ENCODE results near the gene RHOC.
"Not testable (repeated sequence)": the region's sequence is repeated elsewhere in the genome, so short reads cannot be mapped to it uniquely, and the experiment has no call there.

The RHOC gene

DNA sequence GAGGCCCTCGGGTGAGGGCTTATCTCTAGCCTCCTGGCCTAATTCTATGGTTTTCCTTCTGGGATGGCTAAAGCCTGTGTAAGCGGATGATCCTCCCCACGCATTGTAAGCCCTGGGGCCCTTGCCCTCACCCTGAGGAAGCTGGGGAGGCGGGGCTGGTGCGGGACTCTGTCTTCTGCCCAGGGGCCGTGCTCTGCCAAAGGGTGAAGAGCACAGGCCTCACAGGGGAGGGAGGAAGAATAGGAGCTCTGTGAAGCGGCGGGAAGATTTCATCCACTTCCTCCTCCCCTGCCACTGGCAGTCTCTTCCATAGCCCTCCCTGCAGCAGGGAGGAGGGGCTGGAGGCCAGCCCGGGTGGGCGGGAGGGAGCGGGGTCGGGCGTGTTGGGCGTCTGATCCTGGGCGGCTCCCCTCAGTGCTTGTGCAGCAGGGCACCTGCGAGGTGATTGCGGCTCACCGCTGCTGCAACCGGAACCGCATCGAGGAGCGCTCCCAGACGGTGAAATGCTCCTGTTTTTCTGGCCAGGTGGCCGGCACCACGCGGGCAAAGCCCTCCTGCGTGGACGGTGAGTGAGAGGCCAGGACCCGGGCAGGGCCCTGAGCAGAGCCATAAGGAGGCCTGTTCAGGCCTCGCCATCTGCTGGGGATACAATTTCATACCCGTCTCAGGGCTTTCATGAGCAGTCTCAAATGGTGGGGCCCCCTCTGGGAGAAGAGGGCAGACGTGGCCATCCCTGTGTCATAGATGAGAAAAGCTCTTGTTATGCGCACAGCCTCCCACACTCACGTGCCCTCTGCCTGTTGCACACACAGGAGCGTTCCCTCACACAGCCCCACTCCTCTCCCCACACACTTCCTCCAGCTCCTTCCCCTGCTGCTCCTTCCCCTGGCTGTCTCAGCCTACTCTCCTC, 15.9 kb upstream of the RHOC start:
- TF ChIP-seq, protein P1, sequence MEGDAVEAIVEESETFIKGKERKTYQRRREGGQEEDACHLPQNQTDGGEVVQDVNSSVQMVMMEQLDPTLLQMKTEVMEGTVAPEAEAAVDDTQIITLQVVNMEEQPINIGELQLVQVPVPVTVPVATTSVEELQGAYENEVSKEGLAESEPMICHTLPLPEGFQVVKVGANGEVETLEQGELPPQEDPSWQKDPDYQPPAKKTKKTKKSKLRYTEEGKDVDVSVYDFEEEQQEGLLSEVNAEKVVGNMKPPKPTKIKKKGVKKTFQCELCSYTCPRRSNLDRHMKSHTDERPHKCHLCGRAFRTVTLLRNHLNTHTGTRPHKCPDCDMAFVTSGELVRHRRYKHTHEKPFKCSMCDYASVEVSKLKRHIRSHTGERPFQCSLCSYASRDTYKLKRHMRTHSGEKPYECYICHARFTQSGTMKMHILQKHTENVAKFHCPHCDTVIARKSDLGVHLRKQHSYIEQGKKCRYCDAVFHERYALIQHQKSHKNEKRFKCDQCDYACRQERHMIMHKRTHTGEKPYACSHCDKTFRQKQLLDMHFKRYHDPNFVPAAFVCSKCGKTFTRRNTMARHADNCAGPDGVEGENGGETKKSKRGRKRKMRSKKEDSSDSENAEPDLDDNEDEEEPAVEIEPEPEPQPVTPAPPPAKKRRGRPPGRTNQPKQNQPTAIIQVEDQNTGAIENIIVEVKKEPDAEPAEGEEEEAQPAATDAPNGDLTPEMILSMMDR (conservative IDR thresholded peaks at IDR 0.05) = no peak
- TF ChIP-seq ZFX (IDR thresholded peaks at IDR 0.05) = no peak
- H3K27ac ChIP-seq = no peak overlapping the region

DNA sequence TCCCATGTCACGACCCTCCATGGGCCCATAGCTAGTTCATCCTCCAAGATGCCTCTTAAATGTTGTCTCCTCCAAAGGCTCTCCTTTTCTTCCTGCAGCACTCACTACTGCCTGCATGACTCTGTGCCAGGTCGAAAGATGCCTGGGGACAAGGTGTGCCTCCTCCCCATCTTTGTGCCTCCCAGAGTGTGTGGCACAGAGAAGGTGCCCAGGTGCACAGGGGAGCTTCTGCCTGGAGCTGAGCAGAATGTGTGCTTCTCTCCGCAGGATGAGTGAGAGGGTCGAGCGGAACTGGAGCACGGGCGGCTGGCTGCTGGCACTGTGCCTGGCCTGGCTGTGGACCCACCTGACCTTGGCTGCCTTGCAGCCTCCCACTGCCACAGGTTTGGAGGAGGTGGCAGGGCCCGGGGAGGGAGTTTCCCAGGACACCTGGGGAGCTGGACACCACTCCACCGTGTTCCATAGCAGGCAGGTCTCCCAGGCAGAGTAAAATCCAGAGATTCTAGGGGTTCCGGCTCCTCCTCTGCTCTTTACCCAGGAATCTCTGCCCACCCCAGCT, 15.1 kb upstream of the RHOC start:
- H3K27ac ChIP-seq = no peak overlapping the region
- no peak for TF ChIP-seq ZFX (IDR thresholded peaks at IDR 0.05)
- TF ChIP-seq, protein P1 (conservative IDR thresholded peaks at IDR 0.05) = no peak

DNA sequence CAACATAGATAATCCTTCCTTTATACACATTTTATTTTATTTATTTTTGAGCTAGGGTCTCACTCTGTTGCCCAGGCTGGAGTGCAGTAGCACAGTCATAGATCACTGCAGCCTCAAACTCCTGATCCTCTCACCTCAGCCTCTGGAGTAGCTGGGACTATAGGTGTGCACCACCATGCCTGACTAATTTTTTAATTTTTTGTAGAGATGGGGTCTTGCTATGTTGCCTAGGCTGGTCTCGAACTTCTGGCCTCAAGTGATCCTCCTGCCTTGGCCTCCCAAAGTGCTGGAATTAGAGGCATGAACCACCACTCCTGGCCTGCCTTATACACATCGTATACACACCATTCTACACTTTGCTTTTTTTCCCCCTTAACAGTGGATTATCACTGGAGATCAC, 14.4 kb upstream of the RHOC start:
- not testable (repeated sequence) for H3K27ac ChIP-seq

DNA sequence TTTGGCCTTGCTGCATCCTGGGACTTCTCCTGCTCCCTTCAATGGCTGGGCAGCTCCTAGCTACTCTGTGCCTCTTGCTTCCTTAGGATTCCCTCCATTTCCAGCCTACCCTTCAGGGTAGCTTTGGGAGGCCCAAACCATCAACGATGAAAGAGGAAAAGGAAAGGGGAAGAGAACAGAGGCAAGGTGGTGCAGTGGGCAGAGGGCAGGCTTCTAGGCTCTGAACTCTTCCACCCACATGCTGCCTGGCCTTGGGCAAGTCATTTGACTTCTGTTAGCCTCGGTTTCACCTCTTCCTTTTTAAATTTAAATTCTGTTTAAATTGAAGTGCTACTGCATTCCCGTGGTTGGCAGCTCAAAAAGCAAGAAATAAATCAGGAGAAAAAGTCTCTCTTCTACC, 13.9 kb upstream of the RHOC start:
- no peak overlapping the region for H3K27ac ChIP-seq
- TF ChIP-seq ZFX (IDR thresholded peaks at IDR 0.05) = no peak
- TF ChIP-seq, protein P1 (conservative IDR thresholded peaks at IDR 0.05) = no peak

DNA sequence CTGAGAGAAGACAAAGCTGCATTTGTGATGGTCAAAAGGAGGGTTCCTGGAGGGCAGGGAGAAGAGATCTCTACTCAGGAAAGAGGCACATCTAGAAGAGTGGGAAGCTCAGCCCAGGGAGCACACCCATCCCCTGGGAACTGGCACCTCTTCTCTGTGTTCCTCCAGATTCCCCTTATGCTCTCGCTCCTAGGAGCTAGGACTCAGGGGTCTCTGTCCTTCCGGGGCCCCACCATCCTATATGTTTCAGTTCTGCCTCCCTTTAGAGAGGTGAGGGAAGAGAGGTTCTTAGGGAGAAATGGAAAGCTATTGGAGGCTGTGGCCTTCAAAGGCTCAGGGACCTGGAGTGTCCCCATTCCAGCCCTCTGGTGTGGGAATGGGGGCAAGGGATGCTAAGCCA, 12.8 kb upstream of the RHOC start:
- TF ChIP-seq, protein P1 (conservative IDR thresholded peaks at IDR 0.05) = no peak
- TF ChIP-seq ZFX (IDR thresholded peaks at IDR 0.05) = no peak
- H3K27ac ChIP-seq = no peak overlapping the region

DNA sequence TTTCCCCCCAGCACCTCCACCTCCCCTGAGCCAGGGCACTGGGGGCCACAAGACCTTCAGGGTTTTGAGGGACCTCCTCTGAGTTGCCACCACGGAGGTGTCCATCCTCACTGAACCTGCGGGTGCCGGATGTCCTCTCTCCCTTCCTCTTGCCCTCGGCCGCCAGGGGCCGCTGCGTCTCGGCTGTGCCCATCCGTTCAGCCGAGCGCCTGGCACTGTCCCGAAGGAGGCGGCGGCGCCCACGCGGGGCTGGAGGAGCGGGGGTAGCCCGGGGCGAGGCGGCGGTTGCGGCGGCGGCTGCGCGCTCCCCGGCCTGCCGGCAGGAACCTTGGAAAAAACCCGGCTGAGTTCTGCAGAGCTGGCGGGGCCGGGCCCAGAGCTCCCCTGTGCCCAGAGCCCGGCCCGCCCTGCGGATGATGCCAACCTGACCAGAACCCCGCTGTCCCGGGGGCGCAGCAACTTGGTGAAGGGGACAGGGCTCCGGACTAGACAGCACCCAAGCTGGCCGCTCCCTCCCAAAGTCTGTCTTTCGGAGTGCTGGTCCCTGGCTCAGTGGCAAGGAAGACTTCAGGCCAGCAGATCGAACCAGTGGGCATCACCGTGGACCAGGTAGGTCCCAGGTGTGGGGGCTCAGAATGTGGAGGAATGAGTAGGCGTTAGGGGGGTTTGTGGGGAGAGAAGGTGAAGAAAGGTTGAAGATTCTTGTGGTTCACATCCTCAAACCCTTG, 11.9 kb upstream of the RHOC start:
- H3K27ac ChIP-seq = no peak overlapping the region
- TF ChIP-seq ZFX (IDR thresholded peaks at IDR 0.05) = no peak
- TF ChIP-seq, protein P1 (conservative IDR thresholded peaks at IDR 0.05) = peak; percentile 98

DNA sequence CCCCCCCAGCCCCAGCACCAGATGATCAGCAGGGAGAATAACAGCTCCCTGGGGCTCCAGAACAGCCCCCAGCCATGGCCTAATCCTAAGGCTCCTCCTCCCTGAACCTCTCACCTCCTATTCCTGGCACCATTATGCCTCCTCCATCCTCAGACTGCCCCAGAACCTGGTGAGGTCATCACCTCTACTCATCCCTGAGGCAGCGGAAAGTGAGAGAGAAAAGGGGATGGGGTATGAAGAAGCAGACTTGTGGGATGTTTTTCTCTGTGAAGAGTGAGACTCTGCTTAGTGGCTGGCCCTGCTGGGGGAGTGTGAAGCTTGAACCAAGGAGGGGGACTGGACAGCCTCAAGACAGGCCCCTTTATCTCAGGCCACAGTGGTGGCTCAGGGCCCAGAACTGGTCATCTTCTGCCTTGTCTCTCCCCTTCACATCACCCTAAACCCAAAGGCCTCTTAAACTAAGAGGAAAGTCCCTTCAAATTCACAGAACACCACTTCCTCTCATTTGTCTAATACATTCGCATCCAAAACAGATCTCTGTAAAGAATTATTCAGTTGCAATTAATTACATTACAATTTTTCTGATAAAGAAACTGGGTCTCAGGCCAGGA, 10.4 kb upstream of the RHOC start:
- no peak overlapping the region for H3K27ac ChIP-seq
- TF ChIP-seq, protein P1 (conservative IDR thresholded peaks at IDR 0.05) = no peak
- TF ChIP-seq ZFX (IDR thresholded peaks at IDR 0.05) = no peak
